Adrenal gland (tissue), 5 donors: Measurements from ENCODE around the gene RND3.

ENCODE experiments used
- CTCF ChIP-seq, 6 experiments: fragments of 450-650 bp in 4 of 6; fragments of 200-600 bp in 2 of 6; sonication (generic) in 1 of 6; IDR thresholded peaks; 1 replicate in 5 of 6; 2 replicates in 1 of 6; pipeline versions ENCODE4 v1.5.1 to v1.8.0; 2016 to 2021; ENCODE audit warnings: antibody characterized with exemption in 6 of 6, mild to moderate bottlenecking in 2 of 6, moderate library complexity in 1 of 6
- POLR2A ChIP-seq, 2 donors: fragments of 450-650 bp; IDR thresholded peaks; one replicate each; pipeline ENCODE4 v1.6.1; 2017; ENCODE audit warnings: antibody characterized with exemption in 2 of 2, mild to moderate bottlenecking in 2 of 2, moderate library complexity in 1 of 2
- donor health status: DM: no; HTN: no; CAD: no.

GRCh38 chr2:150508497-150509137, 21.1 kb upstream of the RND3 start:
- TF ChIP-seq CTCF (IDR thresholded peaks at IDR 0.05) (no peak), POLR2A (IDR thresholded peaks at IDR 0.05) (no peak)
